SH-SY5Y (cell line): ENCODE data around the gene HLX.

ENCODE experiments used
- GATA2 ChIP-seq: IDR thresholded peaks from 2 replicates; pipeline ENCODE4 v1.6.1; 2011; ENCODE audit warnings: mild to moderate bottlenecking, low read depth, low read length
- GATA3 ChIP-seq: IDR thresholded peaks from 2 replicates; pipeline ENCODE4 v1.6.1; 2011; ENCODE audit warnings: low read depth, mild to moderate bottlenecking, low read length, moderate library complexity

DNA sequence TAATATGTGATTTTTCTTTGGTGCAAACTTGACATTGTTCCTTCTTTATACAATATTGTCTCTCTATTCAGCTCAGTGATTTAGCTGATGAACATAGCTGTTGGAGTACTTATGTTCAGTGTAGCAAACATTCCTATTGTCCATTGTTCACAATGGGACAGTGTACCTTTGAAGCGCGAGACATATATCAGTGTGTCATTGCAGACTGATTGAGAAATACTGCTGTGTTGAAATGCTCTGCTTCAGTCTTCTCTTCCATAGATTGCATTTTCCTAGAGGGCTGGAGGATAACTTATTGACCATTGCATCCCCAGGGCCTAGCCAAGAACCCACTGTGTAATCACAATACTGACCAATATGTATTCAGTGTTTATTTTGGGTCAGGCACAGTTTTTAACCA is 46.5 kb downstream of the HLX start:
- TF ChIP-seq GATA2 (no peak), GATA3 (no peak)
